Measurements from ENCODE around the gene PACS2. TPM values are rescaled to one million over a fixed set of nuclear protein-coding genes. Genes with fewer than 3 reads are reported as not detected.
A peak's percentile ranks its signal among the peaks of the same experiment; 100 is the strongest.

Gene PACS2
- total RNA-seq, 1 donor from 2014 or later, result 22.5 TPM

GRCh38 chr14:105411017-105411941 is 96.7 kb downstream of the PACS2 start:
- H3K27ac ChIP-seq, result no peak overlapping the region
- peaks cover 10% of the 10 kb centered on the region for H3F3A ChIP-seq (ENCODE audit: low read depth)
- H3K27me3 ChIP-seq, result peaks cover 71% of the 10 kb centered on the region
- peak; percentile 88 for TF ChIP-seq EZH2 (IDR thresholded peaks at IDR 0.05)
- TF ChIP-seq CTCF (IDR thresholded peaks at IDR 0.05), result no peak
- peak; percentile 69 for TF ChIP-seq EZH2phosphoT487 (IDR thresholded peaks at IDR 0.05)
- no peaks in the 10 kb centered on the region for H3K79me2 ChIP-seq (ENCODE audit: low read depth)
- peak overlapping the region; percentile 42 for H3K4me3 ChIP-seq
- H3K27ac Mint-ChIP-seq, result no peak overlapping the region
- no peak overlapping the region for H3K9ac ChIP-seq
- peaks cover 2% of the 10 kb centered on the region for H3K36me3 Mint-ChIP-seq
- peaks cover 17% of the 10 kb centered on the region for H3K4me1 Mint-ChIP-seq
- H3K27me3 Mint-ChIP-seq (ENCODE audit: insufficient read depth, low read depth), result peaks cover 22% of the 10 kb centered on the region
- peak overlapping the region; percentile 84 for H3K4me2 ChIP-seq
- H3K36me3 ChIP-seq, result no peaks in the 10 kb centered on the region
- H3K4me3 Mint-ChIP-seq, result peak overlapping the region; percentile 64
- peak overlapping the region; percentile 21 for H2AFZ ChIP-seq (replicated peaks)
- peaks cover 23% of the 10 kb centered on the region for H3K4me1 ChIP-seq
- peak; percentile 70 for DNase-seq (ENCODE audit: low spot score)
- no peaks in the 10 kb centered on the region for H3K9me3 ChIP-seq (ENCODE audit: low read depth)
- H3K9me3 Mint-ChIP-seq, result peaks cover 3% of the 10 kb centered on the region
- H4K20me1 ChIP-seq (ENCODE audit: low read depth), result peaks cover 8% of the 10 kb centered on the region

- Histone ChIP-seq H3K27me3 (peaks cover 71% of the 10 kb centered on the region), H3K36me3 (no peaks in the 10 kb centered on the region), H4K20me1 (ENCODE audit: low read depth) (peaks cover 8% of the 10 kb centered on the region), H3K9ac (no peak overlapping the region), H3K79me2 (ENCODE audit: low read depth) (no peaks in the 10 kb centered on the region), H3K4me1 (peaks cover 23% of the 10 kb centered on the region), H3K4me2 (no peak overlapping the region), H3F3A (ENCODE audit: low read depth) (peaks cover 10% of the 10 kb centered on the region), H3K4me3 (no peak overlapping the region), H3K9me3 (ENCODE audit: low read depth) (no peaks in the 10 kb centered on the region), H2AFZ (replicated peaks) (no peak overlapping the region), H3K27ac (no peak overlapping the region)
- H3K9me3 Mint-ChIP-seq, result no peaks in the 10 kb centered on the region
- TF ChIP-seq CTCF (IDR thresholded peaks at IDR 0.05) (no peak), EZH2phosphoT487 (IDR thresholded peaks at IDR 0.05) (no peak), EZH2 (IDR thresholded peaks at IDR 0.05) (no peak)
- H3K36me3 Mint-ChIP-seq, result peaks cover 2% of the 10 kb centered on the region
- DNase-seq (ENCODE audit: low spot score), result no peak
- no peak overlapping the region for H3K27ac Mint-ChIP-seq
- peaks cover 22% of the 10 kb centered on the region for H3K27me3 Mint-ChIP-seq (ENCODE audit: insufficient read depth, low read depth)
- peak overlapping the region; percentile 64 for H3K4me3 Mint-ChIP-seq
- H3K4me1 Mint-ChIP-seq, result peaks cover 21% of the 10 kb centered on the region
These were observed 97.6 kb downstream of the PACS2 start for GRCh38 chr14:105411985-105412770.

- Histone ChIP-seq H3K4me2 (no peak overlapping the region), H3K4me3 (no peak overlapping the region), H3K9ac (no peak overlapping the region), H3K27me3 (peaks cover 71% of the 10 kb centered on the region), H3K36me3 (no peaks in the 10 kb centered on the region), H2AFZ (replicated peaks) (no peak overlapping the region), H3K79me2 (ENCODE audit: low read depth) (no peaks in the 10 kb centered on the region), H4K20me1 (ENCODE audit: low read depth) (peaks cover 8% of the 10 kb centered on the region), H3K27ac (no peak overlapping the region), H3F3A (ENCODE audit: low read depth) (peaks cover 10% of the 10 kb centered on the region), H3K9me3 (ENCODE audit: low read depth) (no peaks in the 10 kb centered on the region), H3K4me1 (peaks cover 23% of the 10 kb centered on the region)
- peaks cover 20% of the 10 kb centered on the region for H3K27me3 Mint-ChIP-seq (ENCODE audit: insufficient read depth, low read depth)
- TF ChIP-seq EZH2phosphoT487 (IDR thresholded peaks at IDR 0.05) (no peak), CTCF (IDR thresholded peaks at IDR 0.05) (no peak), EZH2 (IDR thresholded peaks at IDR 0.05) (no peak)
- no peak overlapping the region for H3K27ac Mint-ChIP-seq
- peaks cover 21% of the 10 kb centered on the region for H3K4me1 Mint-ChIP-seq
- H3K36me3 Mint-ChIP-seq, result peaks cover 4% of the 10 kb centered on the region
- H3K4me3 Mint-ChIP-seq, result no peak overlapping the region
- H3K9me3 Mint-ChIP-seq, result no peaks in the 10 kb centered on the region
- no peak for DNase-seq (ENCODE audit: low spot score)
These were observed 98.4 kb downstream of the PACS2 start for GRCh38 chr14:105412771-105413543.
